ENCODE results near the gene OPTN.
A peak's percentile ranks its signal among the peaks of the same experiment; 100 is the strongest.
"Not testable (repeated sequence)": the region's sequence is repeated elsewhere in the genome, so short reads cannot be mapped to it uniquely, and the experiment has no call there.

OPTN gene

GRCh38 chr10:13089345-13089744, 10.6 kb upstream of the OPTN start:
- no peak for DNase-seq (ENCODE audit: low read depth, low spot score)
- no peaks in the 10 kb centered on the region for H3K27me3 ChIP-seq (ENCODE audit: control insufficient read depth, insufficient read depth, low read length)
- no peaks in the 10 kb centered on the region; the same call in 1 of the 2 replicates for H3K4me1 ChIP-seq (ENCODE audit: control insufficient read depth, insufficient read depth, low read length)
- no peak overlapping the region for H3K27ac ChIP-seq (ENCODE audit: low read length)
- WGBS (ENCODE audit: insufficient coverage, insufficient read length), result no CpG with 5 or more reads among the region's 4 CpGs
- H3K4me3 ChIP-seq (ENCODE audit: low read length), result no peak overlapping the region
- H3K9me3 ChIP-seq (ENCODE audit: control insufficient read depth, insufficient read depth, low read length), result peaks cover 7% of the 10 kb centered on the region
- no peaks in the 10 kb centered on the region for H3K36me3 ChIP-seq (ENCODE audit: control insufficient read depth, insufficient read depth, low read length)

GRCh38 chr10:13090289-13090688, 9.7 kb upstream of the OPTN start:
- Histone ChIP-seq H3K9me3 (ENCODE audit: control insufficient read depth, insufficient read depth, low read length) (peaks cover under 1% of the 10 kb centered on the region; the same call in 1 of the 2 replicates), H3K36me3 (ENCODE audit: control insufficient read depth, insufficient read depth, low read length) (no peaks in the 10 kb centered on the region), H3K4me3 (ENCODE audit: low read length) (no peak overlapping the region), H3K27ac (ENCODE audit: low read length) (no peak overlapping the region), H3K4me1 (ENCODE audit: control insufficient read depth, insufficient read depth, low read length) (no peaks in the 10 kb centered on the region), H3K27me3 (ENCODE audit: control insufficient read depth, insufficient read depth, low read length) (no peaks in the 10 kb centered on the region)
- WGBS (ENCODE audit: insufficient coverage, insufficient read length), result no CpG with 5 or more reads among the region's 2 CpGs
- no peak for DNase-seq (ENCODE audit: low read depth, low spot score)

- H3K36me3 ChIP-seq (ENCODE audit: control insufficient read depth, insufficient read depth, low read length), result no peaks in the 10 kb centered on the region
- no peaks in the 10 kb centered on the region for H3K9me3 ChIP-seq (ENCODE audit: control insufficient read depth, insufficient read depth, low read length)
- H3K4me3 ChIP-seq (ENCODE audit: low read length), result no peak overlapping the region
- no CpG with 5 or more reads among the region's 3 CpGs for WGBS (ENCODE audit: insufficient coverage, insufficient read length)
- no peaks in the 10 kb centered on the region for H3K4me1 ChIP-seq (ENCODE audit: control insufficient read depth, insufficient read depth, low read length)
- no peak for DNase-seq (ENCODE audit: low read depth, low spot score)
- H3K27me3 ChIP-seq (ENCODE audit: control insufficient read depth, insufficient read depth, low read length), result no peaks in the 10 kb centered on the region
- H3K27ac ChIP-seq (ENCODE audit: low read length), result no peak overlapping the region
Measured at GRCh38 chr10:13091801-13092200, 8.2 kb upstream of the OPTN start.

GRCh38 chr10:13092291-13093102, 7.5 kb upstream of the OPTN start:
- WGBS (ENCODE audit: insufficient coverage, insufficient read length), result no CpG with 5 or more reads among the region's 7 CpGs
- Histone ChIP-seq H3K4me3 (ENCODE audit: low read length) (no peak overlapping the region), H3K27me3 (ENCODE audit: control insufficient read depth, insufficient read depth, low read length) (no peaks in the 10 kb centered on the region), H3K9me3 (ENCODE audit: control insufficient read depth, insufficient read depth, low read length) (no peaks in the 10 kb centered on the region), H3K4me1 (ENCODE audit: control insufficient read depth, insufficient read depth, low read length) (no peaks in the 10 kb centered on the region), H3K27ac (ENCODE audit: low read length) (no peak overlapping the region), H3K36me3 (ENCODE audit: control insufficient read depth, insufficient read depth, low read length) (no peaks in the 10 kb centered on the region)
- no peak for DNase-seq (ENCODE audit: low read depth, low spot score)

- not testable (repeated sequence) for H3K9me3 ChIP-seq (ENCODE audit: control insufficient read depth, insufficient read depth, low read length); H3K36me3 ChIP-seq (ENCODE audit: control insufficient read depth, insufficient read depth, low read length); H3K4me1 ChIP-seq (ENCODE audit: control insufficient read depth, insufficient read depth, low read length); H3K27ac ChIP-seq (ENCODE audit: low read length); H3K4me3 ChIP-seq (ENCODE audit: low read length); H3K27me3 ChIP-seq (ENCODE audit: control insufficient read depth, insufficient read depth, low read length); DNase-seq (ENCODE audit: low read depth, low spot score)
- no CpG with 5 or more reads among the region's 4 CpGs for WGBS (ENCODE audit: insufficient coverage, insufficient read length)
Measured at GRCh38 chr10:13094082-13094481, 5.9 kb upstream of the OPTN start.

GRCh38 chr10:13095094-13095493, 4.9 kb upstream of the OPTN start:
- Histone ChIP-seq H3K27me3 (ENCODE audit: control insufficient read depth, insufficient read depth, low read length) (no peaks in the 10 kb centered on the region), H3K4me3 (ENCODE audit: low read length) (no peak overlapping the region), H3K4me1 (ENCODE audit: control insufficient read depth, insufficient read depth, low read length) (no peaks in the 10 kb centered on the region), H3K36me3 (ENCODE audit: control insufficient read depth, insufficient read depth, low read length) (no peaks in the 10 kb centered on the region), H3K27ac (ENCODE audit: low read length) (no peak overlapping the region), H3K9me3 (ENCODE audit: control insufficient read depth, insufficient read depth, low read length) (no peaks in the 10 kb centered on the region)
- WGBS (ENCODE audit: insufficient coverage, insufficient read length), result no CpG with 5 or more reads among the region's 3 CpGs
- DNase-seq (ENCODE audit: low read depth, low spot score), result no peak

- no peak for DNase-seq (ENCODE audit: low read depth, low spot score)
- no peaks in the 10 kb centered on the region for H3K4me1 ChIP-seq (ENCODE audit: control insufficient read depth, insufficient read depth, low read length)
- no peaks in the 10 kb centered on the region for H3K9me3 ChIP-seq (ENCODE audit: control insufficient read depth, insufficient read depth, low read length)
- no CpG with 5 or more reads among the region's 2 CpGs for WGBS (ENCODE audit: insufficient coverage, insufficient read length)
- H3K27ac ChIP-seq (ENCODE audit: low read length), result no peak overlapping the region
- no peaks in the 10 kb centered on the region for H3K36me3 ChIP-seq (ENCODE audit: control insufficient read depth, insufficient read depth, low read length)
- H3K27me3 ChIP-seq (ENCODE audit: control insufficient read depth, insufficient read depth, low read length), result no peaks in the 10 kb centered on the region
- H3K4me3 ChIP-seq (ENCODE audit: low read length), result no peak overlapping the region
Measured at GRCh38 chr10:13095929-13096328, 4.0 kb upstream of the OPTN start.

GRCh38 chr10:13099144-13099665, 758 bp upstream of the OPTN start:
- WGBS (ENCODE audit: insufficient coverage, insufficient read length), result no CpG with 5 or more reads among the region's 14 CpGs
- Histone ChIP-seq H3K36me3 (ENCODE audit: control insufficient read depth, insufficient read depth, low read length) (no peaks in the 10 kb centered on the region), H3K27ac (ENCODE audit: low read length) (no peak overlapping the region), H3K4me1 (ENCODE audit: control insufficient read depth, insufficient read depth, low read length) (no peaks in the 10 kb centered on the region), H3K4me3 (ENCODE audit: low read length) (peak overlapping the region; percentile 90; the same call in 1 of the 2 replicates), H3K27me3 (ENCODE audit: control insufficient read depth, insufficient read depth, low read length) (no peaks in the 10 kb centered on the region), H3K9me3 (ENCODE audit: control insufficient read depth, insufficient read depth, low read length) (no peaks in the 10 kb centered on the region)
- DNase-seq (ENCODE audit: low read depth, low spot score), result peak; percentile 84

GRCh38 chr10:13100349-13101294, 659 bp downstream of the OPTN start:
- peak overlapping the region; percentile 90 for H3K4me3 ChIP-seq (ENCODE audit: low read length)
- H3K36me3 ChIP-seq (ENCODE audit: control insufficient read depth, insufficient read depth, low read length), result no peaks in the 10 kb centered on the region
- H3K9me3 ChIP-seq (ENCODE audit: control insufficient read depth, insufficient read depth, low read length), result no peaks in the 10 kb centered on the region
- H3K27ac ChIP-seq (ENCODE audit: low read length), result no peak overlapping the region
- no peak for DNase-seq (ENCODE audit: low read depth, low spot score)
- no CpG with 5 or more reads among the region's 35 CpGs for WGBS (ENCODE audit: insufficient coverage, insufficient read length)
- no peaks in the 10 kb centered on the region for H3K27me3 ChIP-seq (ENCODE audit: control insufficient read depth, insufficient read depth, low read length)
- H3K4me1 ChIP-seq (ENCODE audit: control insufficient read depth, insufficient read depth, low read length), result no peaks in the 10 kb centered on the region

- Histone ChIP-seq H3K36me3 (ENCODE audit: control insufficient read depth, insufficient read depth, low read length) (no peaks in the 10 kb centered on the region), H3K9me3 (ENCODE audit: control insufficient read depth, insufficient read depth, low read length) (no peaks in the 10 kb centered on the region), H3K27me3 (ENCODE audit: control insufficient read depth, insufficient read depth, low read length) (no peaks in the 10 kb centered on the region), H3K4me1 (ENCODE audit: control insufficient read depth, insufficient read depth, low read length) (no peaks in the 10 kb centered on the region), H3K4me3 (ENCODE audit: low read length) (no peak overlapping the region), H3K27ac (ENCODE audit: low read length) (no peak overlapping the region)
- no peak for DNase-seq (ENCODE audit: low read depth, low spot score)
- no CpG with 5 or more reads among the region's 13 CpGs for WGBS (ENCODE audit: insufficient coverage, insufficient read length)
Measured at GRCh38 chr10:13102002-13102794, 2.2 kb downstream of the OPTN start.
